Ishikawa (cell line): Measurements from ENCODE around the gene PARP14.

ENCODE experiments used
- EGR1 ChIP-seq: IDR thresholded peaks from 2 replicates; pipeline ENCODE4 v1.6.1; 2012
- EP300 ChIP-seq: IDR thresholded peaks from 2 replicates; pipeline ENCODE4 v1.6.1; 2012; ENCODE audit warnings: borderline replicate concordance
- FOXM1 ChIP-seq: IDR thresholded peaks from 2 replicates; pipeline ENCODE4 v1.6.1; 2012; ENCODE audit warnings: low read depth, borderline replicate concordance
- MAX ChIP-seq: IDR thresholded peaks from 2 replicates; pipeline ENCODE4 v1.6.1; 2012
- NFIC ChIP-seq: IDR thresholded peaks from 2 replicates; pipeline ENCODE4 v1.6.1; 2012
- TCF12 ChIP-seq: IDR thresholded peaks from 2 replicates; pipeline ENCODE4 v1.6.1; 2012; ENCODE audit warnings: low read depth
- USF1 ChIP-seq: IDR thresholded peaks from 2 replicates; pipeline ENCODE4 v1.6.1; 2012
- YY1 ChIP-seq: IDR thresholded peaks from 2 replicates; pipeline ENCODE4 v1.6.1; 2012; ENCODE audit warnings: low read depth
- ZBTB7A ChIP-seq: IDR thresholded peaks from 2 replicates; pipeline ENCODE4 v1.6.1; 2012; ENCODE audit warnings: low read depth
- TF ChIP-seq, protein P1 (sequence below): IDR thresholded peaks from 2 replicates; pipeline ENCODE4 v1.6.1; 2012; ENCODE audit warnings: low read depth, mild to moderate bottlenecking

- no peak for TF ChIP-seq MAX
- TF ChIP-seq, protein P1, sequence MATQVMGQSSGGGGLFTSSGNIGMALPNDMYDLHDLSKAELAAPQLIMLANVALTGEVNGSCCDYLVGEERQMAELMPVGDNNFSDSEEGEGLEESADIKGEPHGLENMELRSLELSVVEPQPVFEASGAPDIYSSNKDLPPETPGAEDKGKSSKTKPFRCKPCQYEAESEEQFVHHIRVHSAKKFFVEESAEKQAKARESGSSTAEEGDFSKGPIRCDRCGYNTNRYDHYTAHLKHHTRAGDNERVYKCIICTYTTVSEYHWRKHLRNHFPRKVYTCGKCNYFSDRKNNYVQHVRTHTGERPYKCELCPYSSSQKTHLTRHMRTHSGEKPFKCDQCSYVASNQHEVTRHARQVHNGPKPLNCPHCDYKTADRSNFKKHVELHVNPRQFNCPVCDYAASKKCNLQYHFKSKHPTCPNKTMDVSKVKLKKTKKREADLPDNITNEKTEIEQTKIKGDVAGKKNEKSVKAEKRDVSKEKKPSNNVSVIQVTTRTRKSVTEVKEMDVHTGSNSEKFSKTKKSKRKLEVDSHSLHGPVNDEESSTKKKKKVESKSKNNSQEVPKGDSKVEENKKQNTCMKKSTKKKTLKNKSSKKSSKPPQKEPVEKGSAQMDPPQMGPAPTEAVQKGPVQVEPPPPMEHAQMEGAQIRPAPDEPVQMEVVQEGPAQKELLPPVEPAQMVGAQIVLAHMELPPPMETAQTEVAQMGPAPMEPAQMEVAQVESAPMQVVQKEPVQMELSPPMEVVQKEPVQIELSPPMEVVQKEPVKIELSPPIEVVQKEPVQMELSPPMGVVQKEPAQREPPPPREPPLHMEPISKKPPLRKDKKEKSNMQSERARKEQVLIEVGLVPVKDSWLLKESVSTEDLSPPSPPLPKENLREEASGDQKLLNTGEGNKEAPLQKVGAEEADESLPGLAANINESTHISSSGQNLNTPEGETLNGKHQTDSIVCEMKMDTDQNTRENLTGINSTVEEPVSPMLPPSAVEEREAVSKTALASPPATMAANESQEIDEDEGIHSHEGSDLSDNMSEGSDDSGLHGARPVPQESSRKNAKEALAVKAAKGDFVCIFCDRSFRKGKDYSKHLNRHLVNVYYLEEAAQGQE: no peak
- no peak for TF ChIP-seq TCF12
- TF ChIP-seq NFIC: no peak
- TF ChIP-seq FOXM1: no peak
- no peak for TF ChIP-seq EGR1
- no peak for TF ChIP-seq ZBTB7A
- no peak for TF ChIP-seq YY1
- no peak for TF ChIP-seq USF1
- TF ChIP-seq EP300: no peak
These were observed 49.6 kb downstream of the PARP14 start for GRCh38 chr3:122730240-122730639.
